ENCODE measurements around the gene AVEN. TPM values are rescaled to one million over a fixed set of nuclear protein-coding genes. Genes with fewer than 3 reads are reported as not detected.
"Not testable (repeated sequence)": the region's sequence is repeated elsewhere in the genome, so short reads cannot be mapped to it uniquely, and the experiment has no call there.

Gene AVEN
- total RNA-seq, 2 experiments from 2014 or later: 13.3 to 13.9 TPM

GRCh38 chr15:34009656-34010055 lies 29.3 kb downstream of the AVEN start:
- no peaks in the 10 kb centered on the region for H3K27me3 Mint-ChIP-seq (ENCODE audit: low read depth)

GRCh38 chr15:34006381-34006780 lies 32.6 kb downstream of the AVEN start:
- H3K27me3 Mint-ChIP-seq (ENCODE audit: low read depth): no peaks in the 10 kb centered on the region
- H3K9me3 Mint-ChIP-seq: no peaks in the 10 kb centered on the region
- no peaks in the 10 kb centered on the region for H3K4me1 Mint-ChIP-seq (ENCODE audit: low read depth)
- CTCF ChIA-PET: no interaction called here
- H3K27ac Mint-ChIP-seq: no peak overlapping the region
- peaks cover 9% of the 10 kb centered on the region for H3K36me3 Mint-ChIP-seq (ENCODE audit: low read depth)
- intact Hi-C loops (cut with micrococcal nuclease): no loop called here
- no peak overlapping the region for H3K4me3 Mint-ChIP-seq
- DNase-seq: no peak

More at GRCh38 chr15:34009656-34010055, 29.3 kb downstream of the AVEN start:
- no peaks in the 10 kb centered on the region for H3K4me1 Mint-ChIP-seq (ENCODE audit: low read depth)
- CTCF ChIA-PET: no interaction called here
- peaks cover 2% of the 10 kb centered on the region for H3K36me3 Mint-ChIP-seq (ENCODE audit: low read depth)
- no peak overlapping the region for H3K27ac Mint-ChIP-seq
- no peak overlapping the region for H3K4me3 Mint-ChIP-seq
- intact Hi-C loops (cut with micrococcal nuclease): loop anchor here (5.0 kb wide), 1 partner anchor 52 kb away; no protein-coding TSS in a partner anchor
- no peaks in the 10 kb centered on the region for H3K9me3 Mint-ChIP-seq
- DNase-seq: no peak

- intact Hi-C loops (cut with micrococcal nuclease): no loop called here
- H3K4me1 Mint-ChIP-seq (ENCODE audit: low read depth): no peaks in the 10 kb centered on the region
- DNase-seq: no peak
- no peaks in the 10 kb centered on the region for H3K27me3 Mint-ChIP-seq (ENCODE audit: low read depth)
- H3K36me3 Mint-ChIP-seq (ENCODE audit: low read depth): peaks cover 10% of the 10 kb centered on the region
- no peak overlapping the region for H3K4me3 Mint-ChIP-seq
- CTCF ChIA-PET: interaction anchor here (0.5 kb wide), 1 partner anchor 34 kb away, joined by 3 read pairs; no protein-coding TSS in a partner anchor
- no peaks in the 10 kb centered on the region for H3K9me3 Mint-ChIP-seq
- H3K27ac Mint-ChIP-seq: no peak overlapping the region
Observed at GRCh38 chr15:34001536-34001935, 37.5 kb downstream of the AVEN start.

GRCh38 chr15:33995666-33996065 lies 43.3 kb downstream of the AVEN start:
- H3K4me1 Mint-ChIP-seq (ENCODE audit: low read depth); H3K9me3 Mint-ChIP-seq; CTCF ChIA-PET; H3K27me3 Mint-ChIP-seq (ENCODE audit: low read depth); H3K36me3 Mint-ChIP-seq (ENCODE audit: low read depth); H3K27ac Mint-ChIP-seq; H3K4me3 Mint-ChIP-seq; intact Hi-C loops (cut with micrococcal nuclease); DNase-seq: not testable (repeated sequence)

- Mint-ChIP-seq H3K27me3 (ENCODE audit: low read depth) (no peaks in the 10 kb centered on the region), H3K4me3 (no peak overlapping the region), H3K9me3 (no peaks in the 10 kb centered on the region), H3K36me3 (ENCODE audit: low read depth) (no peaks in the 10 kb centered on the region), H3K27ac (no peak overlapping the region), H3K4me1 (ENCODE audit: low read depth) (no peaks in the 10 kb centered on the region)
- intact Hi-C loops (cut with micrococcal nuclease): loop anchor here (5.0 kb wide), 1 partner anchor 38 kb away; no protein-coding TSS in a partner anchor
- CTCF ChIA-PET: interaction anchor here (0.6 kb wide), 2 partner anchors 264 to 759 kb away, joined by 3 read pairs; no protein-coding TSS in a partner anchor
- peak; percentile 19 for DNase-seq
Observed at GRCh38 chr15:33994005-33994615, 44.9 kb downstream of the AVEN start.

- H3K4me1 Mint-ChIP-seq (ENCODE audit: low read depth): no peaks in the 10 kb centered on the region
- no peaks in the 10 kb centered on the region for H3K9me3 Mint-ChIP-seq
- H3K27ac Mint-ChIP-seq: no peak overlapping the region
- no peaks in the 10 kb centered on the region for H3K27me3 Mint-ChIP-seq (ENCODE audit: low read depth)
- intact Hi-C loops (cut with micrococcal nuclease): no loop called here
- H3K4me3 Mint-ChIP-seq: no peak overlapping the region
- H3K36me3 Mint-ChIP-seq (ENCODE audit: low read depth): peaks cover 3% of the 10 kb centered on the region
- CTCF ChIA-PET: no interaction called here
- no peak for DNase-seq
Observed at GRCh38 chr15:33988384-33988783, 50.6 kb downstream of the AVEN start.

GRCh38 chr15:33987444-33987843 lies 51.6 kb downstream of the AVEN start:
- H3K4me1 Mint-ChIP-seq (ENCODE audit: low read depth): no peaks in the 10 kb centered on the region
- H3K27me3 Mint-ChIP-seq (ENCODE audit: low read depth): no peaks in the 10 kb centered on the region
- H3K9me3 Mint-ChIP-seq: no peaks in the 10 kb centered on the region
- CTCF ChIA-PET: no interaction called here
- H3K36me3 Mint-ChIP-seq (ENCODE audit: low read depth): peaks cover 3% of the 10 kb centered on the region
- no peak overlapping the region for H3K27ac Mint-ChIP-seq
- intact Hi-C loops (cut with micrococcal nuclease): no loop called here
- no peak overlapping the region for H3K4me3 Mint-ChIP-seq
- no peak for DNase-seq

- H3K27ac Mint-ChIP-seq: no peak overlapping the region
- H3K36me3 Mint-ChIP-seq (ENCODE audit: low read depth): peaks cover 3% of the 10 kb centered on the region
- H3K27me3 Mint-ChIP-seq (ENCODE audit: low read depth): no peaks in the 10 kb centered on the region
- no peaks in the 10 kb centered on the region for H3K9me3 Mint-ChIP-seq
- CTCF ChIA-PET: interaction anchor here (0.6 to 1.2 kb wide), 2 partner anchors 249 to 343 kb away, joined by 3 to 4 read pairs; no protein-coding TSS in a partner anchor
- no peak overlapping the region for H3K4me3 Mint-ChIP-seq
- DNase-seq: no peak
- no peaks in the 10 kb centered on the region for H3K4me1 Mint-ChIP-seq (ENCODE audit: low read depth)
- intact Hi-C loops (cut with micrococcal nuclease): no loop called here
Observed at GRCh38 chr15:33985751-33986150, 53.3 kb downstream of the AVEN start.

- CTCF ChIA-PET: interaction anchor here (0.5 to 1.2 kb wide), 4 partner anchors 9 to 1774 kb away, joined by 3 to 4 read pairs (median 4); no protein-coding TSS in a partner anchor
- Mint-ChIP-seq H3K9me3 (no peaks in the 10 kb centered on the region), H3K4me3 (no peak overlapping the region), H3K27me3 (ENCODE audit: low read depth) (no peaks in the 10 kb centered on the region), H3K27ac (no peak overlapping the region), H3K36me3 (ENCODE audit: low read depth) (peaks cover 3% of the 10 kb centered on the region), H3K4me1 (ENCODE audit: low read depth) (no peaks in the 10 kb centered on the region)
- no peak for DNase-seq
- intact Hi-C loops (cut with micrococcal nuclease): no loop called here
Observed at GRCh38 chr15:33985287-33985686, 53.7 kb downstream of the AVEN start.

GRCh38 chr15:33982516-33982915 lies 56.5 kb downstream of the AVEN start:
- Mint-ChIP-seq H3K4me1 (ENCODE audit: low read depth) (no peaks in the 10 kb centered on the region), H3K9me3 (no peaks in the 10 kb centered on the region), H3K27me3 (ENCODE audit: low read depth) (no peaks in the 10 kb centered on the region), H3K4me3 (no peak overlapping the region), H3K27ac (no peak overlapping the region), H3K36me3 (ENCODE audit: low read depth) (peaks cover 3% of the 10 kb centered on the region)
- CTCF ChIA-PET: no interaction called here
- no peak for DNase-seq
- intact Hi-C loops (cut with micrococcal nuclease): no loop called here

GRCh38 chr15:33980159-33980558 lies 58.8 kb downstream of the AVEN start:
- DNase-seq: no peak
- CTCF ChIA-PET: interaction anchor here (0.5 kb wide), 1 partner anchor 9 kb away, joined by 7 read pairs; no protein-coding TSS in a partner anchor
- H3K9me3 Mint-ChIP-seq: no peaks in the 10 kb centered on the region
- H3K36me3 Mint-ChIP-seq (ENCODE audit: low read depth): peaks cover 1% of the 10 kb centered on the region
- H3K27me3 Mint-ChIP-seq (ENCODE audit: low read depth): no peaks in the 10 kb centered on the region
- H3K27ac Mint-ChIP-seq: no peak overlapping the region
- H3K4me1 Mint-ChIP-seq (ENCODE audit: low read depth): no peaks in the 10 kb centered on the region
- H3K4me3 Mint-ChIP-seq: no peak overlapping the region
- intact Hi-C loops (cut with micrococcal nuclease): no loop called here

- Mint-ChIP-seq H3K4me1 (ENCODE audit: low read depth) (no peaks in the 10 kb centered on the region), H3K4me3 (no peak overlapping the region), H3K9me3 (no peaks in the 10 kb centered on the region), H3K36me3 (ENCODE audit: low read depth) (no peaks in the 10 kb centered on the region), H3K27me3 (ENCODE audit: low read depth) (no peaks in the 10 kb centered on the region), H3K27ac (no peak overlapping the region)
- no peak for DNase-seq
- CTCF ChIA-PET: no interaction called here
- intact Hi-C loops (cut with micrococcal nuclease): no loop called here
Observed at GRCh38 chr15:33975022-33975565, 63.9 kb downstream of the AVEN start.

- Mint-ChIP-seq H3K4me1 (ENCODE audit: low read depth) (no peaks in the 10 kb centered on the region), H3K36me3 (ENCODE audit: low read depth) (no peaks in the 10 kb centered on the region), H3K27me3 (ENCODE audit: low read depth) (no peaks in the 10 kb centered on the region), H3K9me3 (no peaks in the 10 kb centered on the region), H3K4me3 (no peak overlapping the region), H3K27ac (no peak overlapping the region)
- CTCF ChIA-PET: interaction anchor here (1.6 kb wide), 1 partner anchor 235 kb away, joined by 4 read pairs; no protein-coding TSS in a partner anchor
- DNase-seq: no peak
- intact Hi-C loops (cut with micrococcal nuclease): no loop called here
Observed at GRCh38 chr15:33971811-33972210, 67.2 kb downstream of the AVEN start.

All from activated naive CD4-positive, alpha-beta T cell treated with anti-CD3 and anti-CD28 coated beads for 36 hours (primary cell).